PC-9 (cell line): ENCODE results near the gene TENT5C.

Experiments
- CTCF ChIP-seq: fragments of 200-600 bp; sonication (generic); conservative IDR thresholded peaks from 2 replicates; pipeline ENCODE4 v1.6.1; 2017; ENCODE audit warnings: mixed run types, antibody characterized with exemption, mild to moderate bottlenecking, moderate library complexity
- EZH2 ChIP-seq: fragments of 200-600 bp; sonication (generic); IDR thresholded peaks from 2 replicates; pipeline ENCODE4 v1.8.0; 2017; ENCODE audit warnings: antibody characterized with exemption, low read depth

DNA sequence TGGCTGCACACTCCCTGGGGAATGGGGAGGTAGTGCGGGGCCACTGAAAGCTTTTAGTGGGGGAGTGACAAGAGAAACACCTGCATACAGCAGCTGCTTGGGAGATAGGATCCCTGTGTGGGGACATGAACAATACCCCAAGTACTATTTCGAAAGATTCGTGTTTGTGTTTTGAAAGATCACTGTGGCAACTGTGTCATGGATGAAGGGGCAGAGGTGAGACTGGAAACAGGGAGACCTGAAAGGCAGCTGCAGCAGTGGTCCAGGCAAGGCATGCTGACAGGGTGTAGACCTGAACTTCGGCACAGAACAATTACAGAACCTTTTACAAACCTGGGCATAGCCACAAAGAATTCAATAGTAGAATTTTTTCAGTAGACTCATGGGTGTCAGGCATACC, 32.9 kb downstream of the TENT5C start:
- TF ChIP-seq CTCF (no peak), EZH2 (no peak)
